Measurements from ENCODE around the gene TFAP2E.

The TFAP2E gene

GRCh38 chr1:35556484-35557117 is 16.5 kb upstream of the TFAP2E start:
- DNase-seq = no peak

GRCh38 chr1:35557118-35557610 is 15.9 kb upstream of the TFAP2E start, which contains the start of gene KIAA0319L:
Gene KIAA0319L (minus strand): TSS chr1:35557403. CDS start chr1:35554491, 2,912 bp downstream.
- peak in 57 of 58 donors; percentile 72 to 99 (median 95) for DNase-seq

DNA sequence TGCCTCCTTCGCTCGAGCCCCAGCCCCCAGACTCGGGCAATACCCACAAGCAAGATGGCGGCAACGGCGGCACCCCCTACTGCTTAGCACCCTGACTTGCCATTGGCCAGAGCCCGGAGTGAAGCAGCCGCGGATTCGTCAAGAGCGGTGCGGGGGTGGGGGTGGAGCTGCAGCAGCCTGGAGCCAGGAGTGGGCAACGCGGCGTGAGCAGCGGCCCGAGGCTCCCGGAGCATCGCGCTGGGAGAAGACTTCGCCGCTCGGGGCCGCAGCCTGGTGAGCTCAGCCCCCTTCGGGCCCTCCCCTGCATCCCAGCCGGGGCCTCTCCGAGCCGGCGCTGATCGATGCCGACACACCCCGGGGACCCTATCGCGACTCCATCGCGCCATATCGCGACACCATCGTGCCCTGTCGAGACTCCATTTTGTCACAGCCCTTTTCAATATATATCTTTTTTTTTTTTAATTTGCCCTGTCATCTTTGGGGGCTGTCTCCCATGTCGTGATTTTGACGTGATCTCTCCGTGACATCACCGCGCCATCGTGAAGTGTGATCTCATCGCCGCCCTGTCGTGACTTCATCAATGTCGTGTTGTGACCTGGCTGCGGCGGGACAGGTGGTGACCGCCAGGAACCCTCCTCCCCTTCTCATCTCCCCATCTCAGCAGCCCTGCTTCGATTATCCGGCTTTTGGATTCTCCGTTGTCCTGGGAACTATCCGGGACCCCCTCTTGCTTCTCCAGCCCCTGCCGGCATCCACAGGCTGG is 15.3 kb upstream of the TFAP2E start, which contains the start of gene NCDN:
TSS of gene NCDN (plus strand) at position 189 of the 763 bp plus-strand sequence. CDS start at position 581, 392 bp downstream.
- DNase-seq = peak in 57 of 58 donors; percentile 88 to 99 (median 96)

GRCh38 chr1:35558374-35559316 is 14.5 kb upstream of the TFAP2E start:
- peak in 4 of 58 donors; percentile 19 to 59 (median 34) for DNase-seq

DNA sequence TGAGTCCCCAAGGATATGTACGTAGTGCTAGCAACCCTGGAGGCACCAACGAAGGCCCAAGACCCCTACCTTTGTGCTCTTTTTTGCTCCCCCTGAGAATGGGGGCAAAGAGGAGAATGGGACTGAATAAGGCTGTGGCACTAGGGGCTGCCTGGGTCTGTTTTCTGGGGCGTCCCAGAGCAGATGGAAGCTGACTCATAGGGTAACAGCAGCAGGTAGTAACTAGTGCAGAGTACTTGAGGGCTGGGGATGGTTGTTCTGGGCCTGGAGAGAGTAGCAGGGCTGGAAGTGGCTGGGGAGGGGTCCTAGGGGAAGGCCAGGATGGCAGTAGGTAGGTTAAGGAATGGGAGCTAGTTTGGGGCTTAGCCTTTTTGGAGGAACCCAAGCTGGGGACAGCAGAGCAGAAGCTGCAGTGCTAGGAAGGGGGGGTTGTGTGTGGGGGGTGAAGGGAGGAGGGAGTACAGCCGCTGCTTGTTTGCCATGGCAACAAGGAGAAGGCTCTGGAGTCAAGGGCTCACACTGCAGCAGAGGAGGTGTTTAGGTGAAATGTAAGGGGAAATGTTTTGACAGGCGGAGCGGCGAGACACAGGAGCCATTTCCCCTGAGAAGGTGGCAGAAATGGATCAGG is 13.7 kb upstream of the TFAP2E start:
- peak in 11 of 58 donors; percentile 23 to 56 (median 34) for DNase-seq

DNA sequence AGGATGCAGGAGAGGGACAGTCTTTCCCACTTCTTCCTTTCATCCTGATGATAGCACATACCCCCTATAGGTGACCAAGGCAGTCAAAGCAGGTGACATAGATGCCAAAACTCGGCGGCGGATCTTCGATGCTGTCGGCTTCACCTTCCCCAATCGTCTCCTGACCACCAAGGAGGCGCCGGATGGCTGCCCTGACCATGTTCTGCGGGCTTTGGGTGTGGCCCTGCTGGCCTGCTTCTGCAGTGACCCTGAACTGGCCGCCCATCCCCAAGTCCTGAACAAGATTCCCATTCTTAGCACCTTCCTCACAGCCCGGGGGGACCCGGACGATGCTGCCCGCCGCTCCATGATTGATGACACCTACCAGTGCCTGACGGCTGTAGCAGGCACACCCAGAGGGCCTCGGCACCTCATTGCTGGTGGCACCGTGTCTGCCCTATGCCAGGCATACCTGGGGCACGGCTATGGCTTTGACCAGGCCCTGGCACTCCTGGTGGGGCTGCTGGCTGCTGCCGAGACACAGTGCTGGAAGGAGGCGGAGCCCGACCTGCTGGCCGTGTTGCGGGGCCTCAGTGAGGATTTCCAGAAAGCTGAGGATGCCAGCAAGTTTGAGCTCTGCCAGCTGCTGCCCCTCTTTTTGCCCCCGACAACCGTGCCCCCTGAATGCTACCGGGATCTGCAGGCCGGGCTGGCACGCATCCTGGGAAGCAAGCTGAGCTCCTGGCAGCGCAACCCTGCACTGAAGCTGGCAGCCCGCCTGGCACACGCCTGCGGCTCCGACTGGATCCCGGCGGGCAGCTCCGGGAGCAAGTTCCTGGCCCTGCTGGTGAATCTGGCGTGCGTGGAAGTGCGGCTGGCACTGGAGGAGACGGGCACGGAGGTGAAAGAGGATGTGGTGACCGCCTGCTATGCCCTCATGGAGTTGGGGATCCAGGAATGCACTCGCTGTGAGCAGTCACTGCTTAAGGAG is 12.6 kb upstream of the TFAP2E start:
- DNase-seq = peak in 55 of 58 donors; percentile 35 to 91 (median 77)

- DNase-seq = peak in 12 of 58 donors; percentile 21 to 77 (median 42)
Observed at GRCh38 chr1:35561297-35561971, 11.7 kb upstream of the TFAP2E start.

- DNase-seq = no peak
Observed at GRCh38 chr1:35561972-35562680, 11.0 kb upstream of the TFAP2E start.

GRCh38 chr1:35563166-35563565 is 9.9 kb upstream of the TFAP2E start:
- DNase-seq = no peak

- DNase-seq = peak in 46 of 58 donors; percentile 9 to 86 (median 42)
Observed at GRCh38 chr1:35564037-35564883, 8.9 kb upstream of the TFAP2E start.

- DNase-seq = no peak
Observed at GRCh38 chr1:35564884-35565741, 8.0 kb upstream of the TFAP2E start.

GRCh38 chr1:35565742-35566133 is 7.4 kb upstream of the TFAP2E start:
- no peak for DNase-seq

GRCh38 chr1:35567947-35568558 is 5.1 kb upstream of the TFAP2E start:
- no peak for DNase-seq

DNA sequence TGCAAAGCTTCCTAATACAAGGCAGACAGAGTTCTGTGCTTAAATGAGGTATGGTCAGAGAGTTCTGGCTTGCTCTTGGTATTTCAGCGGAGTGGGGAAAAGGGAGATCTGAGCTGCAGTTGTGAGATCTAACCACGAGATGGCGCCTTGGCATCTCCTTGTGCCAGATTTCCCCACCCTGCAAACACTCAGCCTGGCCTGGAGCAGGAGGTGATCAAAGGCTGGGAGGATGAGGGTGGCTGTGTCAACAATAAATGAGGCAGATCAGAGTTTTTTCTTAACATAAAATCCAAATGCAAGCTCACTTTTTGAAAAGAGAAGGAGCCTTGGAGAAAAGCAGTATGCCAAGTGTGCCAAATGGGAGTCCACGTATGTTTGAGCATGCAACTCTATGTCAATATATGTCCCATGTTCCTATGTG is 4.1 kb upstream of the TFAP2E start:
- peak in 52 of 58 donors; percentile 19 to 76 (median 46) for DNase-seq

GRCh38 chr1:35569936-35570335 is 3.2 kb upstream of the TFAP2E start:
- DNase-seq = no peak

All from anterior cingulate cortex (tissue), 58 donors.